HCT116 (cell line): Measurements from ENCODE around the gene SDSL. TPM values are rescaled to one million over a fixed set of nuclear protein-coding genes. Genes with fewer than 3 reads are reported as not detected.

Experiments
- ATAC-seq: fragments of 200-7000 bp; cut with Tn5 transposase; 2 replicates; pipeline ENCODE4 v1.9.1; 2020; ENCODE audit warnings: mild to moderate bottlenecking, moderate library complexity
- BruUV-seq: library from RNA; stranded (reverse); fragments of 400-500 nt; replicated peaks from 2 replicates; lab custom pipeline; 2021; lab: Mats Ljungman, UMichigan
- CTCF ChIA-PET: fragments of 300-600 bp; sonication (Branson Sonifier 250); formaldehyde crosslinking; loops from one replicate; lab custom pipeline; 2021; ENCODE audit warnings: antibody characterized with exemption; lab: Charles Lee
- POLR2A ChIA-PET: fragments of 300-600, 350-600 bp; sonication (Branson Sonifier 250); formaldehyde crosslinking; loops from one replicate; lab custom pipeline; 2021; ENCODE audit warnings: antibody characterized with exemption; lab: Charles Lee
- RAD21 ChIA-PET, 2 experiments: fragments of 300-600 bp; sonication (Branson Sonifier 250); formaldehyde crosslinking; loops; one replicate each; lab custom pipeline; 2023; ENCODE audit warnings: low total read pairs in 2 of 2; ENCODE audit not compliant: uncharacterized antibody in 2 of 2, unreplicated experiment in 2 of 2, low non-redundant PET in 1 of 2; lab: Charles Lee
- DNase-seq: peaks from one replicate; pipeline ENCODE4 v3.0.0-alpha.2; 2010; ENCODE audit warnings: low read depth, low spot score
- H2AFZ ChIP-seq: fragments of 200-600 bp; shearing (Covaris generic), sonication (generic); 2 replicates; pipeline ENCODE4 v1.6.1; 2017; ENCODE audit warnings: low read depth, mixed run types, mixed read lengths, antibody characterized with exemption, low read length; ENCODE audit not compliant: poor library complexity, severe bottlenecking
- H3K27ac ChIP-seq: 2 replicates; pipeline ENCODE4 v1.5.1; 2012; ENCODE audit warnings: low read depth, low read length
- H3K27me3 ChIP-seq: fragments of 200-600 bp; sonication (generic); 2 replicates; pipeline ENCODE4 v1.6.1; 2016; ENCODE audit warnings: mixed run types, low read length, mixed read lengths; ENCODE audit not compliant: insufficient read depth
- H3K36me3 ChIP-seq, 2 experiments: fragments of 200-500 bp in 1 of 2; fragments of 200-600 bp in 1 of 2; sonication (Bioruptor generic) in 1 of 2; sonication (generic) in 1 of 2; 2 replicates each; pipeline versions ENCODE4 v1.5.1 to v1.6.1; 2014 to 2016; ENCODE audit warnings: low read length in 2 of 2, inconsistent platforms in 1 of 2, mixed read lengths in 1 of 2, mixed run types in 1 of 2; ENCODE audit not compliant: insufficient read depth in 2 of 2, control insufficient read depth in 1 of 2
- H3K4me1 ChIP-seq, 2 experiments: fragments of 200-600 bp in 1 of 2; sonication (generic) in 1 of 2; 2 replicates each; pipeline versions ENCODE4 v1.5.1 to v1.6.1; 2012 to 2017; ENCODE audit warnings: low read length in 2 of 2, inconsistent platforms in 1 of 2, mild to moderate bottlenecking in 1 of 2, mixed read lengths in 1 of 2, mixed run types in 1 of 2, moderate library complexity in 1 of 2; ENCODE audit not compliant: insufficient read depth in 2 of 2, control insufficient read depth in 1 of 2
- H3K4me2 ChIP-seq: fragments of 200-600 bp; sonication (generic); 2 replicates; pipeline ENCODE4 v1.6.1; 2017; ENCODE audit warnings: mixed run types, low read length, mixed read lengths
- H3K4me3 ChIP-seq, 2 experiments: fragments of 200-600 bp in 1 of 2; sonication (generic) in 1 of 2; replicated peaks in 1 of 2; 2 replicates each; pipeline ENCODE4 v1.5.1; 2011 to 2016; ENCODE audit warnings: low read length in 2 of 2, control low read depth in 1 of 2, low read depth in 1 of 2, mild to moderate bottlenecking in 1 of 2, mixed read lengths in 1 of 2, mixed run types in 1 of 2
- H3K79me2 ChIP-seq: fragments of 200-600 bp; sonication (generic); 2 replicates; pipeline ENCODE4 v1.6.1; 2017; ENCODE audit warnings: mild to moderate bottlenecking, mixed run types, low read length, moderate library complexity, mixed read lengths; ENCODE audit not compliant: insufficient read depth
- H3K9ac ChIP-seq: fragments of 200-600 bp; sonication (generic); 2 replicates; pipeline ENCODE4 v1.6.1; 2016; ENCODE audit warnings: low read length, mixed read lengths
- H3K9me2 ChIP-seq: fragments of 200-600 bp; sonication (generic), shearing (Covaris generic); 2 replicates; pipeline ENCODE4 v1.6.1; 2017; ENCODE audit warnings: mixed run types, mild to moderate bottlenecking, moderate library complexity; ENCODE audit not compliant: insufficient read depth
- H3K9me3 ChIP-seq, 2 experiments: fragments of 200-500 bp in 1 of 2; fragments of 200-600 bp in 1 of 2; sonication (Bioruptor generic) in 1 of 2; sonication (generic) in 1 of 2; 2 replicates each; pipeline ENCODE4 v1.6.1; 2014 to 2017; ENCODE audit warnings: low read length in 2 of 2, mixed read lengths in 2 of 2, inconsistent platforms in 1 of 2, low read depth in 1 of 2, mild to moderate bottlenecking in 1 of 2, mixed run types in 1 of 2, moderate library complexity in 1 of 2; ENCODE audit not compliant: control insufficient read depth in 1 of 2, insufficient read depth in 1 of 2
- H4K20me1 ChIP-seq: fragments of 200-600 bp; sonication (generic), shearing (Covaris generic); 2 replicates; pipeline ENCODE4 v1.6.1; 2017; ENCODE audit warnings: mixed run types, mild to moderate bottlenecking, moderate library complexity; ENCODE audit not compliant: insufficient read depth
- CBX3 ChIP-seq: IDR thresholded peaks from 2 replicates; pipeline ENCODE4 v1.6.1; 2012; ENCODE audit warnings: low read depth
- CEBPB ChIP-seq: IDR thresholded peaks from 2 replicates; pipeline ENCODE4 v1.6.1; 2012; ENCODE audit warnings: low read depth
- EZH2phosphoT487 ChIP-seq: fragments of 200-600 bp; IDR thresholded peaks from 2 replicates; pipeline ENCODE4 v1.6.1; 2018; ENCODE audit warnings: antibody characterized with exemption, borderline replicate concordance
- FOSL1 ChIP-seq: IDR thresholded peaks from 2 replicates; pipeline ENCODE4 v1.6.1; 2012; ENCODE audit warnings: low read depth
- JUND ChIP-seq: IDR thresholded peaks from 2 replicates; pipeline ENCODE4 v1.6.1; 2012
- POLR2A ChIP-seq: IDR thresholded peaks from 2 replicates; pipeline ENCODE4 v1.7.0; 2011; ENCODE audit warnings: borderline replicate concordance; ENCODE audit not compliant: insufficient read depth, insufficient read length; ENCODE audit errors: extremely low read depth
- RAD21 ChIP-seq: IDR thresholded peaks from 2 replicates; pipeline ENCODE4 v1.6.1; 2012; ENCODE audit warnings: low read depth, mild to moderate bottlenecking
- SIN3A ChIP-seq: IDR thresholded peaks from 2 replicates; pipeline ENCODE4 v1.6.1; 2012; ENCODE audit warnings: low read depth
- SRF ChIP-seq: IDR thresholded peaks from 2 replicates; pipeline ENCODE4 v1.6.1; 2012; ENCODE audit warnings: low read depth
- TCF7L2 ChIP-seq: IDR thresholded peaks from 2 replicates; pipeline ENCODE4 v1.7.0; 2011; ENCODE audit warnings: borderline replicate concordance, inconsistent platforms; ENCODE audit not compliant: insufficient read depth, insufficient read length; ENCODE audit errors: extremely low read depth
- YY1 ChIP-seq: IDR thresholded peaks from 2 replicates; pipeline ENCODE4 v1.6.1; 2011; ENCODE audit warnings: low read length, low read depth, moderate library complexity, mild to moderate bottlenecking; ENCODE audit not compliant: insufficient replicate concordance; ENCODE audit errors: extremely low read depth
- ZFX ChIP-seq: fragments of 450-650 bp; IDR thresholded peaks from 2 replicates; pipeline ENCODE4 v1.6.1; 2017
- ZNF274 ChIP-seq: fragments of 200-500 bp; sonication (Bioruptor generic); IDR thresholded peaks from 2 replicates; pipeline ENCODE4 v1.6.1; 2014; ENCODE audit warnings: mild to moderate bottlenecking, low read depth, low read length, inconsistent platforms
- intact Hi-C: fragments of 100-400 bp; cut with micrococcal nuclease; formaldehyde crosslinking; loops from 2 replicates; pipeline ENCODE4 v1.10.0; 2022
- total RNA-seq: library from RNA; stranded (reverse); gene quantifications from one replicate; pipeline ENCODE4 v1.2.1, GENCODE V29; 2021; ENCODE audit not compliant: unreplicated experiment
- TF ChIP-seq, protein P1 (sequence below): IDR thresholded peaks from 2 replicates; pipeline ENCODE4 v1.6.1; 2012
- TF ChIP-seq, protein P2 (sequence below): IDR thresholded peaks from 2 replicates; pipeline ENCODE4 v1.6.1; 2012
- TF ChIP-seq, protein P3 (sequence below), 3 experiments: fragments of 200-600 bp in 1 of 3; sonication (generic) in 1 of 3; IDR thresholded peaks in 2 of 3; conservative IDR thresholded peaks in 1 of 3; 2 replicates each; pipeline ENCODE4 v1.5.1; 2012 to 2017; ENCODE audit warnings: low read depth in 2 of 3, low read length in 2 of 3, antibody characterized with exemption in 1 of 3, borderline replicate concordance in 1 of 3, control low read depth in 1 of 3, mild to moderate bottlenecking in 1 of 3, mixed read lengths in 1 of 3, mixed run types in 1 of 3, moderate library complexity in 1 of 3; ENCODE audit not compliant: insufficient read depth in 1 of 3
- TF ChIP-seq, protein P4 (sequence below): IDR thresholded peaks from 2 replicates; pipeline ENCODE4 v1.6.1; 2012; ENCODE audit warnings: low read depth
- TF ChIP-seq, protein P5 (sequence below): IDR thresholded peaks from 2 replicates; pipeline ENCODE4 v1.6.1; 2011; ENCODE audit warnings: mild to moderate bottlenecking, low read length, moderate library complexity; ENCODE audit not compliant: insufficient replicate concordance; ENCODE audit errors: extremely low read depth

SDSL gene
- total RNA-seq, 1 experiment from 2014 or later = 19.1 TPM

GRCh38 chr12:113468365-113469223 is 46.4 kb downstream of the SDSL start:
- Histone ChIP-seq H3K9me3 (no peaks in the 10 kb centered on the region), H3K9ac (peak overlapping the region; percentile 74), H3K27me3 (peaks cover 4% of the 10 kb centered on the region; the same call in 1 of the 2 replicates), H3K4me3 (peak overlapping the region; percentile 53 to 68), H3K4me2 (peak overlapping the region; percentile 83), H4K20me1 (no peaks in the 10 kb centered on the region), H3K36me3 (no peaks in the 10 kb centered on the region), H2AFZ (no peak overlapping the region), H3K79me2 (no peaks in the 10 kb centered on the region), H3K4me1 (peaks cover 4 to 14% of the 10 kb centered on the region in 2 experiments; a peak in 2 of 4 replicates), H3K9me2 (no peaks in the 10 kb centered on the region), H3K27ac (peak overlapping the region; percentile 40; the same call in 1 of the 2 replicates)
- ChIA-PET POLR2A (interaction anchor here (1.3 kb wide), 1 partner anchor 304 kb away, joined by 3 read pairs; no protein-coding TSS in a partner anchor), CTCF (no interaction called here), RAD21 (no interaction called here)
- DNase-seq (no peak), ATAC-seq (peak; percentile 12; the same call in 1 of the 2 replicates)
- intact Hi-C loops = no loop called here
- TF ChIP-seq TCF7L2 = no peak
- TF ChIP-seq, protein P1, sequence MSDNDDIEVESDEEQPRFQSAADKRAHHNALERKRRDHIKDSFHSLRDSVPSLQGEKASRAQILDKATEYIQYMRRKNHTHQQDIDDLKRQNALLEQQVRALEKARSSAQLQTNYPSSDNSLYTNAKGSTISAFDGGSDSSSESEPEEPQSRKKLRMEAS = no peak
- no peak for TF ChIP-seq EZH2phosphoT487
- no peak for TF ChIP-seq POLR2A
- TF ChIP-seq SIN3A = no peak
- no peak for TF ChIP-seq JUND
- no peak for TF ChIP-seq ZNF274
- TF ChIP-seq, protein P2, sequence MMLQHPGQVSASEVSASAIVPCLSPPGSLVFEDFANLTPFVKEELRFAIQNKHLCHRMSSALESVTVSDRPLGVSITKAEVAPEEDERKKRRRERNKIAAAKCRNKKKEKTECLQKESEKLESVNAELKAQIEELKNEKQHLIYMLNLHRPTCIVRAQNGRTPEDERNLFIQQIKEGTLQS = no peak
- no peak for TF ChIP-seq CBX3
- TF ChIP-seq, protein P3, sequence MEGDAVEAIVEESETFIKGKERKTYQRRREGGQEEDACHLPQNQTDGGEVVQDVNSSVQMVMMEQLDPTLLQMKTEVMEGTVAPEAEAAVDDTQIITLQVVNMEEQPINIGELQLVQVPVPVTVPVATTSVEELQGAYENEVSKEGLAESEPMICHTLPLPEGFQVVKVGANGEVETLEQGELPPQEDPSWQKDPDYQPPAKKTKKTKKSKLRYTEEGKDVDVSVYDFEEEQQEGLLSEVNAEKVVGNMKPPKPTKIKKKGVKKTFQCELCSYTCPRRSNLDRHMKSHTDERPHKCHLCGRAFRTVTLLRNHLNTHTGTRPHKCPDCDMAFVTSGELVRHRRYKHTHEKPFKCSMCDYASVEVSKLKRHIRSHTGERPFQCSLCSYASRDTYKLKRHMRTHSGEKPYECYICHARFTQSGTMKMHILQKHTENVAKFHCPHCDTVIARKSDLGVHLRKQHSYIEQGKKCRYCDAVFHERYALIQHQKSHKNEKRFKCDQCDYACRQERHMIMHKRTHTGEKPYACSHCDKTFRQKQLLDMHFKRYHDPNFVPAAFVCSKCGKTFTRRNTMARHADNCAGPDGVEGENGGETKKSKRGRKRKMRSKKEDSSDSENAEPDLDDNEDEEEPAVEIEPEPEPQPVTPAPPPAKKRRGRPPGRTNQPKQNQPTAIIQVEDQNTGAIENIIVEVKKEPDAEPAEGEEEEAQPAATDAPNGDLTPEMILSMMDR (IDR thresholded peaks at IDR 0.05 in 2 of 3, conservative IDR thresholded peaks at IDR 0.05 in 1 of 3; ENCODE audit: borderline replicate concordance in 1 of 3, insufficient read depth in 1 of 3, low read depth in 2 of 3, low read length in 2 of 3) = no peak
- TF ChIP-seq FOSL1 = no peak
- TF ChIP-seq, protein P4, sequence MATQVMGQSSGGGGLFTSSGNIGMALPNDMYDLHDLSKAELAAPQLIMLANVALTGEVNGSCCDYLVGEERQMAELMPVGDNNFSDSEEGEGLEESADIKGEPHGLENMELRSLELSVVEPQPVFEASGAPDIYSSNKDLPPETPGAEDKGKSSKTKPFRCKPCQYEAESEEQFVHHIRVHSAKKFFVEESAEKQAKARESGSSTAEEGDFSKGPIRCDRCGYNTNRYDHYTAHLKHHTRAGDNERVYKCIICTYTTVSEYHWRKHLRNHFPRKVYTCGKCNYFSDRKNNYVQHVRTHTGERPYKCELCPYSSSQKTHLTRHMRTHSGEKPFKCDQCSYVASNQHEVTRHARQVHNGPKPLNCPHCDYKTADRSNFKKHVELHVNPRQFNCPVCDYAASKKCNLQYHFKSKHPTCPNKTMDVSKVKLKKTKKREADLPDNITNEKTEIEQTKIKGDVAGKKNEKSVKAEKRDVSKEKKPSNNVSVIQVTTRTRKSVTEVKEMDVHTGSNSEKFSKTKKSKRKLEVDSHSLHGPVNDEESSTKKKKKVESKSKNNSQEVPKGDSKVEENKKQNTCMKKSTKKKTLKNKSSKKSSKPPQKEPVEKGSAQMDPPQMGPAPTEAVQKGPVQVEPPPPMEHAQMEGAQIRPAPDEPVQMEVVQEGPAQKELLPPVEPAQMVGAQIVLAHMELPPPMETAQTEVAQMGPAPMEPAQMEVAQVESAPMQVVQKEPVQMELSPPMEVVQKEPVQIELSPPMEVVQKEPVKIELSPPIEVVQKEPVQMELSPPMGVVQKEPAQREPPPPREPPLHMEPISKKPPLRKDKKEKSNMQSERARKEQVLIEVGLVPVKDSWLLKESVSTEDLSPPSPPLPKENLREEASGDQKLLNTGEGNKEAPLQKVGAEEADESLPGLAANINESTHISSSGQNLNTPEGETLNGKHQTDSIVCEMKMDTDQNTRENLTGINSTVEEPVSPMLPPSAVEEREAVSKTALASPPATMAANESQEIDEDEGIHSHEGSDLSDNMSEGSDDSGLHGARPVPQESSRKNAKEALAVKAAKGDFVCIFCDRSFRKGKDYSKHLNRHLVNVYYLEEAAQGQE = no peak
- no peak for TF ChIP-seq ZFX
- TF ChIP-seq, protein P5, sequence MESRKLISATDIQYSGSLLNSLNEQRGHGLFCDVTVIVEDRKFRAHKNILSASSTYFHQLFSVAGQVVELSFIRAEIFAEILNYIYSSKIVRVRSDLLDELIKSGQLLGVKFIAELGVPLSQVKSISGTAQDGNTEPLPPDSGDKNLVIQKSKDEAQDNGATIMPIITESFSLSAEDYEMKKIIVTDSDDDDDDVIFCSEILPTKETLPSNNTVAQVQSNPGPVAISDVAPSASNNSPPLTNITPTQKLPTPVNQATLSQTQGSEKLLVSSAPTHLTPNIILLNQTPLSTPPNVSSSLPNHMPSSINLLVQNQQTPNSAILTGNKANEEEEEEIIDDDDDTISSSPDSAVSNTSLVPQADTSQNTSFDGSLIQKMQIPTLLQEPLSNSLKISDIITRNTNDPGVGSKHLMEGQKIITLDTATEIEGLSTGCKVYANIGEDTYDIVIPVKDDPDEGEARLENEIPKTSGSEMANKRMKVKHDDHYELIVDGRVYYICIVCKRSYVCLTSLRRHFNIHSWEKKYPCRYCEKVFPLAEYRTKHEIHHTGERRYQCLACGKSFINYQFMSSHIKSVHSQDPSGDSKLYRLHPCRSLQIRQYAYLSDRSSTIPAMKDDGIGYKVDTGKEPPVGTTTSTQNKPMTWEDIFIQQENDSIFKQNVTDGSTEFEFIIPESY = no peak
- no peak for TF ChIP-seq CEBPB
- TF ChIP-seq RAD21 = no peak
- TF ChIP-seq SRF = no peak
- TF ChIP-seq YY1 = no peak
- BruUV-seq = no TSS peak
